GM12874 (cell line): Measurements from ENCODE around the gene IL1RL2.

Experiments used
- TF ChIP-seq, protein P1 (sequence below): IDR thresholded peaks from 2 replicates; pipeline ENCODE4 v1.5.1; 2011; ENCODE audit warnings: low read depth, mild to moderate bottlenecking, control low read depth, low read length, moderate library complexity; ENCODE audit not compliant: insufficient read depth

Gene IL1RL2

DNA sequence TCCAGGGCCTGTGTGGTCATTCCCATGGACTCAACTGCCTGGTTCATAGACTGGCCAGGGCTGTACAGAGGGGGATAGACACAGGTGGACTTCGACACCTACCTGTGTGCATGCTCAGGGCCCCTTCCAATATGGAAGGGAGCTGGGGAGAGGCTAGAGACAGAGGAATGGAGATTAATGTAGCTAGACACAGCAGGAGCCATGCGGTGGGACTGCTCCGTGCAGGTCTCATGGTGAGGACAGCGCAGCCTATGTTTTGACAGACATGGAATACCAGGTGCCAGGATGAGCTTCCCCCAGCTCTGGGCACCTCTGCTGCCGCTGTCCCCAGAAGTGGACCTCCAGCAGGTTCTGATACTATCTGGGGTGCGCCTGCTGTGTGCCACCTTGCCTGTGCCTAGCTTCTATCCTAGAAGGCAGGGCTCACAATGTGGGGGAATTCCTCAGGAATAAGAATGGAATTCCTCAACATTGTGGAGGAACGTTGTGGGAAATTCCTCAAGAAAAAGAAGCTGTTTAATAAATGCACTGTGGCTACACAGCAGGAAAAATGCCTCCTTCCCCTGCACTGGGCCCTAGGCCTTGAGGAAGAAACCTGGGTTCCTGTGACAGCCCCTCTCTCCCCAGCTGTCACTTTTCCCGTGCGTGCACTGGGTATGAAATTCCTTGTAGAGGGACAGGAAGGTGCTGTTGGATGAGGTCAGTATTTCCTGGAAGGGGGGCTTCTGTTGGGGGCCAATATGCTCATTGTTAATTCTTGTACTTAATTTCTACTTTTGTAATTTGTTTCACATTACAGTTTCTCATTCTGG lies 37.0 kb upstream of the IL1RL2 start:
- TF ChIP-seq, protein P1, sequence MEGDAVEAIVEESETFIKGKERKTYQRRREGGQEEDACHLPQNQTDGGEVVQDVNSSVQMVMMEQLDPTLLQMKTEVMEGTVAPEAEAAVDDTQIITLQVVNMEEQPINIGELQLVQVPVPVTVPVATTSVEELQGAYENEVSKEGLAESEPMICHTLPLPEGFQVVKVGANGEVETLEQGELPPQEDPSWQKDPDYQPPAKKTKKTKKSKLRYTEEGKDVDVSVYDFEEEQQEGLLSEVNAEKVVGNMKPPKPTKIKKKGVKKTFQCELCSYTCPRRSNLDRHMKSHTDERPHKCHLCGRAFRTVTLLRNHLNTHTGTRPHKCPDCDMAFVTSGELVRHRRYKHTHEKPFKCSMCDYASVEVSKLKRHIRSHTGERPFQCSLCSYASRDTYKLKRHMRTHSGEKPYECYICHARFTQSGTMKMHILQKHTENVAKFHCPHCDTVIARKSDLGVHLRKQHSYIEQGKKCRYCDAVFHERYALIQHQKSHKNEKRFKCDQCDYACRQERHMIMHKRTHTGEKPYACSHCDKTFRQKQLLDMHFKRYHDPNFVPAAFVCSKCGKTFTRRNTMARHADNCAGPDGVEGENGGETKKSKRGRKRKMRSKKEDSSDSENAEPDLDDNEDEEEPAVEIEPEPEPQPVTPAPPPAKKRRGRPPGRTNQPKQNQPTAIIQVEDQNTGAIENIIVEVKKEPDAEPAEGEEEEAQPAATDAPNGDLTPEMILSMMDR = no peak

DNA sequence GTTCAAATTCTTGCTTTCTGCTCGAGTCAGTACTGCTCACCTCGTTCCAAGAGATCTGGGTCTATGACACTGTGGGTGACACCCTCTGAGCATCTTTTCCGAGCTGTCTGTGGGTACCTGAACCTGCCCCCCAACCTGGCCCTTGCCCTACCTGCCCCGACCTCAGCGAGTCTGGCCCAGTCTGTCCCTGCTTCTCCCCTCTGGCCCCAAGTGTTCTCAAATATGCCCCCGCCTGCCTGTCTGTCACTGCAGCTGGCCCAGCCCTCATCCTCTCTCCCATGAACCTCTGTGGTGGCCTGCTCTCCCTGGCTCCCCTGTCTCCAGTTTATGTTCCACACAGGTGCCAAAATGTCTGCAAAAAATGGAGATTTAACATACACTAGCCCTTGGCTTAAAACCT lies 32.5 kb upstream of the IL1RL2 start:
- TF ChIP-seq, protein P1 = no peak

DNA sequence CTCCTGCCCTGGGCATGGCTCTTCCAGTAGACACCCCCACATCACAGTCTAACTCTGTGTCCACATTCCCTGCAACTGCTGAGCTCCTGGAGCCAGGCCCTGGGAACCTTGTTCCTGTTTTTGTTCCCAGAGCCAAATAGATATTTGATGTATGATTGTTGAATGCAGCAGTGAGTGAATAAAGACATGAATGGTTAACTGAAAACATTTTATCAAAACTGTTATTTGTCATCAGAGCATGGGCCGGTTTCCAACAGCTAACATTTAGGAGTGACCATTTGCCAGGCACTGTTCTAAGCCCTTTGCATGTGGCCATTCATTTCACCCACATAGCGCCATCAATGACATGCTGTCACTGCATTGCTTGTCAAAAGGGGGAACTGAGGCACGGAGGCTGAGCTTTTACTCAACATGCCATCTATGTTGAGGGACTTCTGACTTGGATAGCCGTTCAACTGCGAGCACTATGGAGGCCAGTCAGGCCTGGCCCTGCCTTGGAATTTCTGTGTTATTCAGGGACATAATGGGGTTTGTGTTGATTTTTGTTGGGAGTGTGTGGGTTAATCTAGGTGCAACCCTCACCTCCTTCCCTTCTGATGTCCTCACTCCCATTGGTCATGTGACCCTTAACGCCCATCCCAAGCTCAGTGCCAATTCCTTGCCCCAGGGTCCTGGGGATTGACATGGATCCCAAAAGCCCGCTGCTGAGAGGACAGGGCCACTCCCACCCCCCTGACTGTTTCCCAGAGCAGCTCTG lies 31.7 kb upstream of the IL1RL2 start:
- TF ChIP-seq, protein P1 = no peak

DNA sequence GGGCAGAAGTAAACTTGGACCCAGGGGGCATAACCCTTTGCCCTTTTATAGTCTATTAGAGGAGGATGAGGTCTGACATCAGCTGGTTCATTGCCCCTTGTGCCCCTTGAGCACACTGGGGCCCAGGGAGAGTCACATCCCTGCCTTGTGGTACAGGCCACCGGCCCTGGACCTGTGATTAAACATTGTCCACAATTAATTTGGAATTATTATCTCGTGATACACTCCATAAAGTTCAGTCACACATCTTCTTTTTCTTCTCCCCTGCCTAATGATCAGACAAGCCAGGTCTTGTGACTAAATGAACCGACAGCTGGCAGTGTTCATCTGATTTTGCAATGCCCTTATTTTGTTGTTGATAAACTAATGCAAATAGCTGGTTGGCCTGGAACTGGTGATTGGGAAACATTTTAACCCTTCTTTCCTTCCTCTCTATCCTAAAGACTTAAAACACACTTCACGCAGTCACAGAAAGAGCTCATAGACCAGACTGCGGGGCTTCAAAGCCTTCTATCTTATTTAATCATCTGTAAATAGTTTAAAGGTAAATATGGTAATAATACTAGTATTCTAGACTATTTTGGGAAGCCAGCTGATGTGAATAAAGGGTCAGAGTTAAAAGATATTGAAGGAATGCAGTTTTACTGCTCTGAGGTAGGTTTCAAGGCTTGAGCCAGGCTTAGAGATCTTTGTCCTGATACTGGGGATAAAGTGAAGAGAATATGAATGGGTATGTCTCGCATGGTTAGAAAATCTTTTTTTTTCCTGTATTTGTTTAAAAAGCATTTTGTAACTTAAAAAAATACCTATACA lies 30.9 kb upstream of the IL1RL2 start:
- TF ChIP-seq, protein P1 = no peak

DNA sequence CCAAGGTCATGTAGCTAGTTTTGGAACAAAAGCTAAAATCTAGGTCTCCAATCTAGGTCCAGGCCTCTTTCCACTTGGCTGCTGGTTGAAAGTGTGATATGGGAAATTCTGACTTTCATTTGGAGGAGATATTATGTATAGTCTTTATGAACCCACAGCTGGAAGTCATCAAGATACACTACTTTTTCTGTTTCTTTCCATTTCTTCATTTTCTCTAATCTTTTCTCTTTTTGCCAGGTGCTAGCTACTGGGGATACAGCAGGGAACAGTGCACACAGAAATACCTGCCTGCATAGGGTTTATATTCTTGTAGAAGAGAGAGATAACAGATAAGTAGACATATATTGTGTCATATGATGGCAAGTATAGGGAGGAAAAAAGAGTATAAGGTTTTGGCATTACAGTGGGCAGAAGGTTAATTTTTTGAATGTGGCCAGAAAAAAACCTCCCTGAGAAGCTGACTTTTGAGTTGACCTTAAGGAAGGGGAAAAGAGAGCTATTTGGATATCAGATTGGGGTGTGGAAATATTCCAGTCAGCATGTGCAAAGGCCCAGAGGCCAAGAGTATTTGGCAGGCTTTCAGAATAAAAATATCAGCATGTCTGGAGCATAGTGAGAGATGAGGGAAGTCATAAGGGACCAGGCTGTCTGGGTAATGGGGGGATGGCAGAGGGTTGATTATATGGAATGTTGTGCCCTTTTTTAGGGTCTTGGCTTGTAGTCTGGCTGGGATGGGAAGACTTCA lies 28.6 kb upstream of the IL1RL2 start:
- TF ChIP-seq, protein P1 = no peak

DNA sequence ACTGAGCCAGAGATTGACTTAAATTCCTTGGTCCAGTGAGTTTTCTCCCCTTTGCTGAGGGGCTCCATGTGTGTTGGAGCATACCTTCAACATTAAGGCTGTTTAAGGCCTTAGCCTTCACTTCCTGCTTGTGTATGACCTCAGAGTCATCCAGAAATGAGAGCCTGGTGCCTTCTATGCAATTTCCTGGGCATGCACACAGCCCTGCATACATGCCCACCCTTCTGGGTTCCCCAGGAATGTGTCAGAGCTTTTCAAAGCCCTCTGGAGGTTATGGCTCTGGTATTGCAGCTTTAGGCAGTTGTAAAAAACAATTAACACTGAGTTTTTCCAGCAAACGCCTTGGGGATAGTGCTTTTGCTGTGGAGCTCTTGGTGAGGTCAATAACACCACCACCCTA lies 27.5 kb upstream of the IL1RL2 start:
- TF ChIP-seq, protein P1 = no peak
